GM12864 (cell line): ENCODE data around the gene REC114.

Source experiments
- DNase-seq: peaks from one replicate; pipeline ENCODE4 v3.0.0-alpha.2; 2011; ENCODE audit warnings: low read depth
- H3K4me3 ChIP-seq: 2 replicates; pipeline ENCODE4 v1.5.1; 2011; ENCODE audit warnings: mild to moderate bottlenecking, low read depth, low read length, control low read depth
- TF ChIP-seq, protein P1 (sequence below): IDR thresholded peaks from 2 replicates; pipeline ENCODE4 v1.5.1; 2011; ENCODE audit warnings: low read depth, mild to moderate bottlenecking, moderate library complexity, low read length, control low read depth, inconsistent platforms; ENCODE audit errors: missing control alignments

REC114 gene

DNA sequence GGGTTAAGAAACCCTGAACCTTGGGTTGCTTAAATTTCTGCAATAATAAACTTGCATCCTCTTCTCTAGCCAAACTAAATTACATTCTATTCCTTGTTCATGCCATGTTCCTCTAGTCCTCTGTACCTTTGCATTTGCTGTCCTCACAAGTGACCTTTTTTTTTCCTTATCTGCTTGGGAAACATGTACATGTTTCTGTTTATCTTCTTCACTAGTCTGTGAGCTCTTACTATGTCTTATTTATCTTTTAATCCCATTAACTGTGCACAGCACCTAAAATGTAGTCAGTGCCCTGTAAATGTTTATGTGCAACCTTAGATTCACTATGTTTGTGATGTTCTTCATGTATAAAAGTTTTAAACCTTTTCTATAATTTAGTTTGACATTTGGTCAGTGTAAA lies 61.9 kb downstream of the REC114 start:
- no peak for DNase-seq
- TF ChIP-seq, protein P1, sequence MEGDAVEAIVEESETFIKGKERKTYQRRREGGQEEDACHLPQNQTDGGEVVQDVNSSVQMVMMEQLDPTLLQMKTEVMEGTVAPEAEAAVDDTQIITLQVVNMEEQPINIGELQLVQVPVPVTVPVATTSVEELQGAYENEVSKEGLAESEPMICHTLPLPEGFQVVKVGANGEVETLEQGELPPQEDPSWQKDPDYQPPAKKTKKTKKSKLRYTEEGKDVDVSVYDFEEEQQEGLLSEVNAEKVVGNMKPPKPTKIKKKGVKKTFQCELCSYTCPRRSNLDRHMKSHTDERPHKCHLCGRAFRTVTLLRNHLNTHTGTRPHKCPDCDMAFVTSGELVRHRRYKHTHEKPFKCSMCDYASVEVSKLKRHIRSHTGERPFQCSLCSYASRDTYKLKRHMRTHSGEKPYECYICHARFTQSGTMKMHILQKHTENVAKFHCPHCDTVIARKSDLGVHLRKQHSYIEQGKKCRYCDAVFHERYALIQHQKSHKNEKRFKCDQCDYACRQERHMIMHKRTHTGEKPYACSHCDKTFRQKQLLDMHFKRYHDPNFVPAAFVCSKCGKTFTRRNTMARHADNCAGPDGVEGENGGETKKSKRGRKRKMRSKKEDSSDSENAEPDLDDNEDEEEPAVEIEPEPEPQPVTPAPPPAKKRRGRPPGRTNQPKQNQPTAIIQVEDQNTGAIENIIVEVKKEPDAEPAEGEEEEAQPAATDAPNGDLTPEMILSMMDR = no peak
- no peak overlapping the region for H3K4me3 ChIP-seq

DNA sequence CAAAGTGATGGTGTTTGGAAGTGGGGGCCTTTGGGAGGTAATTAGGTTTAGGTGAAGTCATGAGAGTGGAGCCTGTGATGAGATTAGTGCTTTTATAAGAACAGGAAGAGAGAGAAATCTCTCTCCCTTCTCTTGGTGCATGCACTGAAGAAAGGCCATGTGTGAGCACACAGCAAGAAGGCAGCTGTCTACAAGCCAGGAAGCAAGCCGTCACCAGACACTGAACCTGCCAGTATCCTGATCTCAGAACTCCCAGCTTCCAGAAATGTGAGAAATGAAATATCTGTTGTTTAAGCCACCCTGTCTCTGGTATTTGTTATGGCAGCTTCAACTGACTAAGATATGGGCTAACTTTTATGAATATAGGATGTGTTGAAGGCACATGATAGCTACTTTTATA lies 72.6 kb downstream of the REC114 start:
- DNase-seq = no peak
- TF ChIP-seq, protein P1 = no peak
- no peak overlapping the region for H3K4me3 ChIP-seq

DNA sequence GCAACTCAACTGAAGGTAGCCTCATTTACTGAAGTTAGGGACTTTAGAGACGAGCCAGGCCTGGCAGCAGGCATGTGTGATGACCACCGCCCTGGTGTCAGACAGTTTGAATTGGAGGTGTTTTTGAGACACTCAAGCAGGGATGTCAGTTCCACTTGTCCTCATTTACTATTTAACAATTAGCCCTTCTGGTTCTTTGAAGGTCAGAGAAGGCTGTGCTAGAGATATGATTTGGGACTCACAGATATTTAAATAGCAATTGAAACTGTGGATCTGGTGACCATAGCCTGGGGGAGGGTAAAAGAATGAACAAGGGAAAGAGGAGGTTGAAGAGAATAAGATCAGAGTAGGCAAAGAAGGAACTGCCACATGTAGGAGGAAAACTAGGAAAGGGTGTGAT lies 74.6 kb downstream of the REC114 start:
- TF ChIP-seq, protein P1 = no peak
- DNase-seq = no peak
- H3K4me3 ChIP-seq = no peak overlapping the region

DNA sequence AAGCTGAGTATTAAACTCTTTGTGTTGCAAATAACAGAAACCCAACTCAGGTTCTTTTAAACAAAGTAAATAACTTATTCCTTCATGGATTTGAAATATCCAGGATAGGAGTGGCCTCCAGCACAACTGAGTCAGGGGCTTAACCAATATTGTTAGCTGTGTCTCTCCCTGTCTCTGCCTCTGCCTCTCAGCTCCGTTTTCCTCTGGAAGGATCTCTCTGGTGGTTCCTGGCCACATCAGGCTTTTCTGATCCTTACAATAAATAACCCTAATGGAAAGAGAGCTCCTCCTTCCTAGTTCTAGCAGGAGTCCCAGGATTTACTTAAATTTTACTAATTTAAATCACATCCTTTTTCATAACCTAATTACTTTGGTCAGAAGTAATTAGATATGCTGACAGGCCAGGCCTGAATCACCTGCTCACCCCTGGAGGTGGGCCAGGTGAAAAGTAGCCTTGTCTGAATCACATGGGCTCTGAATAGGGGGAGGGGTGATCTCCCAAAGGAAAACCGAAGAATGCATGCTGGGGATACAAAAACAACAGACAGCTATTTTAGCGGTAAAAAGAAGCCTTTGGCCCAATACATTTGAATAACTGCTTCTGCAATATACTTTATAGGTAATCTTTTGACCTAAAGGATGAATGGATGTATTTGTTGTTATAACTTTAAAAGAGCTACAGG lies 75.4 kb downstream of the REC114 start:
- no peak for DNase-seq
- no peak overlapping the region for H3K4me3 ChIP-seq
- TF ChIP-seq, protein P1 = no peak

DNA sequence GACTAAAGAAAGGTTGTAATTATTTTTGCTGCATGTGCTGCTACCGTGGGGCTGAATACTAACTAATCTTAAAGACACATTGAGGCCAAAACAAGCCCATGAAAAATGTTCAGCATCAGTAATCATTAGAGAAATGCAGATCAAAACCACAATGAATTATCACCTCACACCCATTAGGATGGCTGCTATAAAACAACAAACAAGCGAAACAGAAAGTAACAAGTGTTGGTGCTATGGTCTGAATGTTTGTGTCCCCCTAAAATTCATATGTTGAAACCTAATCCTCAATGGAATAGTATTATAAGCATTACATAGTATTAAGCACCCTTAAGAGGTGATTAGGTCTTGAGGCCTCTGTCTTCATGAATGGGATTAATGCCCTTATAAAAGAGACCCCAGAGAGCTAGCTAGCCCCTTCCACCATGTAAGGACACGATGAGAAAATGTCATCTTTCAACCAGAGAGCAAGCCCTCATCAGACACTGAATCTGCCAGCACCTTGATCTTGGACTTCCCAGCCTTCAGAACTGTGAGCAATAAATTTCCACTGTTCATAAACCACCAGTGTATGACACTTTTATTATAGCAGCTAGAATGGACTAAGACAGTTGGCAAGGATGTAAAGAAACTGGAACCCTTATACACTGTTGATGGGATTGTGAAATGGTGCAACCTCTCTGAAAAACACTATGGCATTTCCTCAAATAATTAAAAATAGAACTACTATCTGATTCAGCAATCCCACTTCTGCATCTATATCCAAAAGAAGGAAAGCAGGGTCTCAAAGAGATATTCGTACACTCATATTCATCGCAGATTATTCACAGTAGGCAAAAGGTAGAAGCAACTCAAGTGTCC lies 76.1 kb downstream of the REC114 start:
- DNase-seq = no peak

DNA sequence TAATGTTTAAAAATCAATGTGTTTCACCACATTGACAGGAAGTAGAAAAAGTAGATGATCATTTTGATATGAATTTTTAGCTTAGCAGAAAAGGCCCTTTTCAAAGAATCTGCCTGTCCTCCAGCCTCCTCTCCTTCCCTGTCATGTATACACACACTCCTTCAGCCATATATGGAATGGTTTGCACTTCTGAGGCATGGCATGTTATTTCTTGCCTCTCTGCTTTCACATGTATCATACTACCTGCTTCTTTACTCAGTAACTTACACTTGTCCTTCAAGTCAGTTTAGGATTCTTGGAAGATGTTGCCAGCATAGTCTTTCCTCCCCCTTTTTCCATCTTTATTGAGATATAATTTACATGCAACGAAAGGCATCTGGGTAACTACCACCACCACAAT lies 79.0 kb downstream of the REC114 start:
- DNase-seq = no peak
- no peak overlapping the region for H3K4me3 ChIP-seq
- TF ChIP-seq, protein P1 = no peak

More for the DNA sequence above, 76.1 kb downstream of the REC114 start:
- TF ChIP-seq, protein P1 = no peak
- no peak overlapping the region for H3K4me3 ChIP-seq
